Retinal pigment epithelial cell (primary cell): ENCODE results near the gene ITGBL1.

Experiments
- DNase-seq: peaks from one replicate; pipeline ENCODE4 v3.0.0-alpha.2; 2010; ENCODE audit warnings: low read depth
- H3K4me3 ChIP-seq: 2 replicates; pipeline ENCODE4 v1.5.1; 2011; ENCODE audit warnings: mild to moderate bottlenecking, low read length, control low read depth, moderate library complexity
- TF ChIP-seq, protein P1 (sequence below): conservative IDR thresholded peaks from 2 replicates; pipeline ENCODE4 v1.5.1; 2011; ENCODE audit warnings: low read depth, low read length, control low read depth, inconsistent platforms

The ITGBL1 gene

DNA sequence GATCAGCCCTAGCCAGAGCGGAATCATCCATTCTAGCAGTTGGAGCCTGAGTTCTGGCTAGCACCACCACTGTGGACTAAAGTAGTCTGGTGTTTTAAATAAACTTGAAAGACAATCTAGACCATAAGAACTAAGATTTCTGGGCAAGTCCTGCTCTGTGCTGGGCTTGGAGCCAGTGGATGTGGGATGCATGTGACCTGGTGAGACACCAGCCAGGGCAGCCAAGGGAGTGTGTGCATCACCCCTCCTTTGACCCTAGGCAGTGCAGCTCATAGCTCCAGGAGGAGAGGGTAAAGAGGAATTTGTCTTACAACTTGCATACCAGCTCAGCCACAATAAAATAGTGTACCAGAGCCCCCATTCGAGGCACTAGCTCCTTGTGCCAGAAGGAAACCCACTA lies 21.0 kb downstream of the ITGBL1 start:
- DNase-seq, result peak; percentile 69
- no peak overlapping the region for H3K4me3 ChIP-seq
- TF ChIP-seq, protein P1, sequence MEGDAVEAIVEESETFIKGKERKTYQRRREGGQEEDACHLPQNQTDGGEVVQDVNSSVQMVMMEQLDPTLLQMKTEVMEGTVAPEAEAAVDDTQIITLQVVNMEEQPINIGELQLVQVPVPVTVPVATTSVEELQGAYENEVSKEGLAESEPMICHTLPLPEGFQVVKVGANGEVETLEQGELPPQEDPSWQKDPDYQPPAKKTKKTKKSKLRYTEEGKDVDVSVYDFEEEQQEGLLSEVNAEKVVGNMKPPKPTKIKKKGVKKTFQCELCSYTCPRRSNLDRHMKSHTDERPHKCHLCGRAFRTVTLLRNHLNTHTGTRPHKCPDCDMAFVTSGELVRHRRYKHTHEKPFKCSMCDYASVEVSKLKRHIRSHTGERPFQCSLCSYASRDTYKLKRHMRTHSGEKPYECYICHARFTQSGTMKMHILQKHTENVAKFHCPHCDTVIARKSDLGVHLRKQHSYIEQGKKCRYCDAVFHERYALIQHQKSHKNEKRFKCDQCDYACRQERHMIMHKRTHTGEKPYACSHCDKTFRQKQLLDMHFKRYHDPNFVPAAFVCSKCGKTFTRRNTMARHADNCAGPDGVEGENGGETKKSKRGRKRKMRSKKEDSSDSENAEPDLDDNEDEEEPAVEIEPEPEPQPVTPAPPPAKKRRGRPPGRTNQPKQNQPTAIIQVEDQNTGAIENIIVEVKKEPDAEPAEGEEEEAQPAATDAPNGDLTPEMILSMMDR, result no peak

DNA sequence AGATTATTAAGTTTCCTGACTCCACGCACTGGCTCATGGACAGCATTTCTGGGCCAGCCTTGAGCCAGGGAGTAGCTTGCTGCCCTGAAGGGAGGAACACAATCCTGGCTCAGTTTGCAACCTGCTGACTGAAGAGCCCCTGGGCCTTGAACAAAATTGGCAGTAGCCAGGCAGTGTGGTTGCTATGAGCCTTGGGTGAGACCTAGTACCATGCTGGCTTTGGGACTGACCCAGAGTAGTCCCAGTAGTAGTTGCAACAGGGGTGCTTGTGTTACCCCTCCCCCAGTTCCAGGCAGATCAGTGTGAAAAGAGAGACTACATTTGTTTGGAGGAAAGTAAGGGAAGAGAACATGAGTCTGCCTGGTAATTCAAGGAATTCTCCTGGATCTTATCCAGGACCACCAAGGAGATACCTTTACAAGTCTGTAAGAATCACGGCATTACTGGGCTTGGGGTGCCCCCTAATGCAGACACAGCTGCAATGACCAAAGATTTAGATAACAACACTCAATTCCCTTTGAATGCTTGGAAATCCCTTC lies 22.0 kb downstream of the ITGBL1 start:
- peak; percentile 62 for DNase-seq
- TF ChIP-seq, protein P1, result peak; percentile 68
- no peak overlapping the region for H3K4me3 ChIP-seq

DNA sequence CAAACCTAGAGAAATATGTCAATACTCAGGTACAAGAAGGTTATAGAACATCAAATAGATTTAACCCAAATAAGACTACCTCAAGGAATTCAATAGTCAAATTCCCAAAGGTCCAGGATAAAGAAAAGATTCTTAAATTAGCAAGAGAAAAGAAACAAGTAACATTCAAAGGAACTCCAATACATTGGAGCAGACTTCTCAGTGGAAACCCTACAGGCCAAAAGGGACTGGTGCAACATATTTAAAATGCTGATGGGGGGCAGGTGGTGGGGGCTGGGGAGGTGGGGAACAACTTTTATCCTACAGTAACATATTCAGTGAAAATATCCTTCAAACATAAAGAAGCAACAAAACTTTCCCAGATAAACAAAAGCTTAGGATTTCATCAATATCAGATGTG lies 23.1 kb downstream of the ITGBL1 start:
- no peak overlapping the region for H3K4me3 ChIP-seq
- no peak for DNase-seq
- TF ChIP-seq, protein P1, result no peak

DNA sequence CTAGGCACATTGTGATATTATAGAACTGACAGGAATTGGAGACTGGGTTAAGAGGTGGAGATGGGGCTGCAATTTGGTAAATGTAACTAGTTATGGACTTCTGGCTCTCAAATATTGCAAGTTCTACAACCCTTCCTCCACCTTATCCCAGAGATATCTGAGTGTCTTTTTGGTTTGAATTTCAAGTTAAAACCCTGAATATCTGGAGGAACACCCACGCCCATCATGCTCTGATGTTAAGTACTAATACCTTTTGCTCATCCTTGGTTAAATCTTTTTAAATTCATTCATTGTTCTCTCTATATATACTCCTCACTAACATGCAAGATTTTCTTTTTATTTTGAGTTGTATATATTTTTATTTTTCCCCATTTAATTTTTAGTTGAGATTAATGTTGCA lies 28.9 kb downstream of the ITGBL1 start:
- TF ChIP-seq, protein P1, result no peak
- no peak overlapping the region for H3K4me3 ChIP-seq
- DNase-seq, result no peak

DNA sequence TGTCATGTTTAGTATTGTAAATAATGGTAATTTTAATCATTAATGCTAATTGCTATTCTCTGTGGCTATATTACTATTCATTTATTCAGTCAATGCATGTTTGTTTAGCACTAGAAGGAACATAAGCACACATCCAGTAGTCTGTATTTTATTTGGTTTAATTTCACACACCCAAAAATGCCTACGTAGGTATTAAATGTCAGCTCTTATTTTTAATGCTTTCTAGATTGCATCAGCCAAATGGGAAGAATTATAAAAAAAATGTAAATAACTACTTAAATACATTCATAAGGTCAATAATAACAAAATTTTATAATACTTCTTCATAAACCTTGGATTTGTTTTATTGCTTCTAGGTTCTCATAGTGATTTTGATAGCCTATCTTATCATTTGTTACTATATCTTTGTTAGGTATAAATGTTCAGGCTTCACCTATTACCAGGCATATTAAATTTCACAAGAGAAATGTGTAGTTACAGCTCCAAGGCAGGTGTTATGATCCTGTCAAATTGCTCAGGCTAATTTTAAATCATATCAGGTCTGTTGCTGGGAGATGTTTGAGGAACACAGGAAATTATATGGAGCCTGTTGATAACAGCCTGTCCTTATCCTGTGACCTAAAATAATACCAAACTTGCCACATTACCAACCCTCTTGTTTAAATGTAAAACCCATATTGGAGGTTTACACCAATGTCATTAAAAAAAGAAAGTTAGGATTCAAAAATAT lies 34.4 kb downstream of the ITGBL1 start:
- TF ChIP-seq, protein P1, result no peak
- H3K4me3 ChIP-seq, result no peak overlapping the region
- DNase-seq, result no peak

DNA sequence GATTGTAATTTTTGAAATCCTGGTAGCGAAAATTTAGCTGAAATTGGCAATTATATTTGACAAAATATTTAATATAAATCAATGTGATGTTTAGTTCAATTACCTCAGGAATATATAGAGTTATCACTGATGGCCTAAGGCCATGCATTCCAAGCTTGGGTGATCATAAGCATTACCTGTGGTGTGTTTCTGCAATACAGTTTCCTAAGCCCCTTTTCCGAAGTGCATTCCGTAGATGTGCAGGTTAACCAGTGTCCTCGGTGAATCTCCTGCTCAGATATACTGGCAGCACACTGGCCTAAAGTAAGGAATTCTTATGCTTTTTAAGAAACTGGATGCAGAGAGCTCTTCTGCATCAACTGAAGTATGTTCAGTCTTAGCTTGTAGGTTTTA lies 35.0 kb downstream of the ITGBL1 start:
- no peak for DNase-seq
- TF ChIP-seq, protein P1, result no peak
- no peak overlapping the region for H3K4me3 ChIP-seq

DNA sequence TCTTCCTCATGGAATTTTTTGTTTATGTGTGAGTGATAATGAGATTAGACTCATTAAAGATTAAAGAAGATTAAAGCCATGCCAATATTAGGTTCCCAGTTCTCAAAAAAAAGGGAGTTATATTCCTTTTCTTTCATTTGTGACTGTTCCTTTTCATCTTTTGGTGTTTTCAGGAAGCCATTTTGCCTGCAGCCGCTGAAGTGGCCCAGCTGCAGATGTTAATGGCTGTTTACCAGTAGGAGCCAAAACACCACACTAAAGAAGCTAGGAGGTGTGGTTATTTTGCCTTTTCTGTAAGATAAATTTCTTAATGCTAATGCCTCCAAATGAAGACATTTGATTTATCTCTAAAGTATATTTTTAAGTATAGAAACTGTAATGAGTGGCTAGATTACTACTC lies 36.3 kb downstream of the ITGBL1 start:
- TF ChIP-seq, protein P1, result no peak
- no peak for DNase-seq
- H3K4me3 ChIP-seq, result no peak overlapping the region
